GM18873 (cell line): ENCODE data around the gene RASA3.

Experiments
- ATAC-seq: cut with Tn5 transposase; IDR thresholded peaks from one replicate; pipeline ENCODE4 v1.9.1; 2021; ENCODE audit warnings: mild to moderate bottlenecking, moderate library complexity, moderate number of reproducible peaks; ENCODE audit not compliant: unreplicated experiment, low FRiP score

RASA3 gene

GRCh38 chr13:114070098-114070799 is 62.2 kb downstream of the RASA3 start:
- ATAC-seq, result no peak

- ATAC-seq, result no peak
Measured at GRCh38 chr13:114069376-114070097, 62.9 kb downstream of the RASA3 start.

GRCh38 chr13:114068656-114069318 is 63.6 kb downstream of the RASA3 start:
- ATAC-seq, result no peak

GRCh38 chr13:114067886-114068651 is 64.4 kb downstream of the RASA3 start:
- no peak for ATAC-seq

GRCh38 chr13:114067381-114067885 is 65.0 kb downstream of the RASA3 start:
- ATAC-seq, result peak; percentile 71

- ATAC-seq, result no peak
Measured at GRCh38 chr13:114066956-114067355, 65.5 kb downstream of the RASA3 start.

- no peak for ATAC-seq
Measured at GRCh38 chr13:114065926-114066774, 66.3 kb downstream of the RASA3 start.

GRCh38 chr13:114065141-114065925 is 67.1 kb downstream of the RASA3 start:
- no peak for ATAC-seq

- ATAC-seq, result no peak
Measured at GRCh38 chr13:114064450-114065140, 67.8 kb downstream of the RASA3 start.

- ATAC-seq, result no peak
Measured at GRCh38 chr13:114063545-114064449, 68.6 kb downstream of the RASA3 start.

- ATAC-seq, result no peak
Measured at GRCh38 chr13:114062754-114063153, 69.7 kb downstream of the RASA3 start.

- no peak for ATAC-seq
Measured at GRCh38 chr13:114062341-114062740, 70.1 kb downstream of the RASA3 start.

- ATAC-seq, result no peak
Measured at GRCh38 chr13:114061744-114062143, 70.7 kb downstream of the RASA3 start.

- no peak for ATAC-seq
Measured at GRCh38 chr13:114061047-114061446, 71.4 kb downstream of the RASA3 start.

GRCh38 chr13:114059946-114060860 is 72.2 kb downstream of the RASA3 start:
- ATAC-seq, result no peak

- no peak for ATAC-seq
Measured at GRCh38 chr13:114059428-114059827, 73.0 kb downstream of the RASA3 start.
